ENCODE results near the gene SETD1B.
A peak's percentile ranks its signal among the peaks of the same experiment; 100 is the strongest.

SETD1B gene

DNA sequence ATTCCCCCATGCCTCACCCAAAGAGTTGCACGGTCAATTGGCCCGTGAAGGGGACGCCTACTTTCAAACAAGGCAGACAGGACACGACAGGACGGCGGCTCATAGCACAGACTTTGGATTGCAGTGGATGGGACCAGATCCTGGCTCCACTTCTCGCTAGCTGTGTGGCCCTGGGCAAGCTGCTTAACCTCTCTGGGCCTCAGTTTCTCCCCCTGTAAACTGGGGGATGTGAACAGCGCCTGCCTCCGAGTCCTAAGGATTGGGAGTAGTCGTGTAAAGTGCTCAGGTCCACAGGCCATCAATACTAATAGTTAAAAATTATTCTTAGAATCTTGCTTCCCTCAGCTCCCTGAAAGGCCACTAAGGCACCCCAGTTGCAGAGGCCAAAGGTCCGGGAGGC, 23.4 kb upstream of the SETD1B start:
- no peak overlapping the region for H3K4me3 ChIP-seq (ENCODE audit: low read length)
- TF ChIP-seq CTCF (conservative IDR thresholded peaks at IDR 0.05; ENCODE audit: low read length): no peak
- no peak for DNase-seq (ENCODE audit: low read depth)

DNA sequence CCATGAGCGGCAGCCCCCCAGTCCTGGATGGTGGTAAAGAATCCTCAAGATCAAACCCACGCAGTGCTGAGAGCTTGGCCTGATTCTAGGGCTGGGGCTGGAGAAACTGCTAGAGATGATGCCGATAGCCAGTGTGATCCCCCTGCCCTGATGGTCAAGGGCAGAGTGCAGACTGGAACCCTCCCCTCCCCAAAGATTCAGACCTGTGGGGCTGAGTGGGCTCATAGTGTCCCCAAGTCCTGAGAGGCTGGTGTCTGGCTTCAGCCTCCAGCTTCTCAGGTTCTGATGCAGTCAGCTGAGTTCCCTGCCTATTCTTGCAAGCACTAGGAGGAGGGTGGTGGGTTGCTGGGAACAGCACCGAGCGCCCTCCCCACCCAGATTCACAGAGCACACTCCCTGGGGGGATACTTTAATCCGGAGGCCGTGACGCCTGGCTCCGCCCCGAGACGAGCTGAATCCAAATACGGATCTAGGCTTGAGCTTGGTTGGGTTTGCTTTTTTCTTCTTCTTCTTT, 22.3 kb upstream of the SETD1B start:
- no peak overlapping the region for H3K4me3 ChIP-seq (ENCODE audit: low read length)
- no peak for DNase-seq (ENCODE audit: low read depth)
- TF ChIP-seq CTCF (conservative IDR thresholded peaks at IDR 0.05; ENCODE audit: low read length): no peak

- no peak for DNase-seq (ENCODE audit: low read depth)
- TF ChIP-seq CTCF (conservative IDR thresholded peaks at IDR 0.05; ENCODE audit: low read length): no peak
- no peak overlapping the region for H3K4me3 ChIP-seq (ENCODE audit: low read length)
Observed at GRCh38 chr12:121781998-121782979, 21.5 kb upstream of the SETD1B start.

GRCh38 chr12:121783766-121784165, 20.0 kb upstream of the SETD1B start:
- no peak for TF ChIP-seq CTCF (conservative IDR thresholded peaks at IDR 0.05; ENCODE audit: low read length)
- no peak for DNase-seq (ENCODE audit: low read depth)
- no peak overlapping the region for H3K4me3 ChIP-seq (ENCODE audit: low read length)

- no peak overlapping the region for H3K4me3 ChIP-seq (ENCODE audit: low read length)
- peak; percentile 90 for DNase-seq (ENCODE audit: low read depth)
- TF ChIP-seq CTCF (conservative IDR thresholded peaks at IDR 0.05; ENCODE audit: low read length): no peak
Observed at GRCh38 chr12:121784460-121784859, 19.3 kb upstream of the SETD1B start.

GRCh38 chr12:121786440-121786825, 17.4 kb upstream of the SETD1B start:
- no peak overlapping the region for H3K4me3 ChIP-seq (ENCODE audit: low read length)
- no peak for TF ChIP-seq CTCF (conservative IDR thresholded peaks at IDR 0.05; ENCODE audit: low read length)
- peak; percentile 91 for DNase-seq (ENCODE audit: low read depth)
